K562 (cell line): Measurements from ENCODE around the gene TMPRSS5. TPM values are rescaled to one million over a fixed set of nuclear protein-coding genes. Genes with fewer than 3 reads are reported as not detected.

Experiments used
- ATAC-seq: fragments of 200-7000 bp; cut with Tn5 transposase; 3 replicates; pipeline ENCODE4 v1.9.1; 2020; ENCODE audit warnings: moderate library complexity
- BruUV-seq: library from RNA; stranded (reverse); fragments of 400-500 nt; replicated peaks from 2 replicates; lab custom pipeline; 2021; lab: Mats Ljungman, UMichigan
- CTCF ChIA-PET: fragments of 300-600 bp; formaldehyde crosslinking; extraction: SDS; loops from one replicate; lab custom pipeline; 2021; ENCODE audit warnings: low intra/inter-chr PET ratio; lab: Yijun Ruan, JAX
- POLR2A ChIA-PET: fragments of 300-600, 350-650 bp; sonication (Branson Sonifier 250); formaldehyde crosslinking; extraction: SDS; loops from one replicate; lab custom pipeline; 2021; ENCODE audit warnings: antibody characterized with exemption, inconsistent platforms; lab: Yijun Ruan, JAX
- DNase-seq, 4 experiments: peaks; one replicate each; pipeline versions ENCODE4 v3.0.0 to v3.0.0-alpha.2; 2011 to 2018; ENCODE audit warnings: low spot score in 3 of 4, mixed read lengths in 3 of 4; ENCODE audit errors: extremely low read depth in 1 of 4
- FAIRE-seq: peaks from 2 replicates; lab custom pipeline; 2011; peaks lifted over from hg19 to GRCh38; lab: Jason Lieb, UNC
- H2AFZ ChIP-seq: 2 replicates; pipeline ENCODE4 v1.6.0; 2011; ENCODE audit warnings: low read depth, low read length, control low read depth, inconsistent platforms
- H3K27ac ChIP-seq: fragments of 200-600 bp; 3 replicates; pipeline ENCODE4 v1.8.0; 2011; ENCODE audit warnings: low read depth, mild to moderate bottlenecking, control low read depth, inconsistent platforms, low read length, moderate library complexity, mixed read lengths; ENCODE audit errors: extremely low read depth
- H3K27me3 ChIP-seq, 2 experiments: fragments of 300-600 bp in 1 of 2; 2 replicates in 1 of 2; 3 replicates in 1 of 2; pipeline versions ENCODE4 v1.6.0 to v1.8.0; 2011; ENCODE audit warnings: inconsistent platforms in 2 of 2, low read length in 2 of 2, mild to moderate bottlenecking in 1 of 2, mixed read lengths in 1 of 2, moderate library complexity in 1 of 2; ENCODE audit not compliant: control insufficient read depth in 2 of 2, insufficient read depth in 2 of 2
- H3K36me3 ChIP-seq: fragments of 300-600 bp; 3 replicates; pipeline ENCODE4 v1.8.0; 2011; ENCODE audit warnings: mild to moderate bottlenecking, low read length, inconsistent platforms; ENCODE audit not compliant: control insufficient read depth, insufficient read depth
- H3K4me1 ChIP-seq, 2 experiments: fragments of 200-600 bp in 1 of 2; replicated peaks in 1 of 2; 2 replicates in 1 of 2; 3 replicates in 1 of 2; pipeline versions ENCODE4 v1.5.1 to v1.8.0; 2011; ENCODE audit warnings: inconsistent platforms in 2 of 2, low read length in 2 of 2, mild to moderate bottlenecking in 1 of 2, mixed read lengths in 1 of 2, moderate library complexity in 1 of 2; ENCODE audit not compliant: control insufficient read depth in 2 of 2, insufficient read depth in 2 of 2
- H3K4me2 ChIP-seq: 2 replicates; pipeline ENCODE4 v1.6.1; 2011; ENCODE audit warnings: low read length, control low read depth, inconsistent platforms, mixed read lengths; ENCODE audit not compliant: insufficient read depth
- H3K4me3 ChIP-seq: fragments of 200-600 bp; sonication (generic), shearing (Covaris generic); 2 replicates; pipeline ENCODE4 v1.5.1; 2016; ENCODE audit warnings: control low read depth, inconsistent platforms
- H3K79me2 ChIP-seq: fragments of 200-600 bp; 3 replicates; pipeline ENCODE4 v1.8.0; 2011; ENCODE audit warnings: low read length, inconsistent platforms; ENCODE audit not compliant: control insufficient read depth, insufficient read depth
- H3K9ac ChIP-seq, 2 experiments: 2 replicates each; pipeline versions ENCODE4 v1.6.0 to v1.6.1; 2011; ENCODE audit warnings: low read depth in 2 of 2, low read length in 2 of 2, control low read depth in 1 of 2, inconsistent platforms in 1 of 2, mild to moderate bottlenecking in 1 of 2, mixed read lengths in 1 of 2; ENCODE audit not compliant: insufficient read depth in 1 of 2
- H3K9me1 ChIP-seq: one replicate; pipeline ENCODE4 v1.6.0; 2011; ENCODE audit warnings: inconsistent platforms, mild to moderate bottlenecking, low read length, moderate library complexity; ENCODE audit not compliant: control insufficient read depth, insufficient read depth
- H3K9me3 ChIP-seq: replicated peaks from 2 replicates; pipeline ENCODE4 v1.5.1; 2011; ENCODE audit warnings: low read depth, low read length, inconsistent platforms; ENCODE audit not compliant: control insufficient read depth, insufficient read depth
- H4K20me1 ChIP-seq: replicated peaks from 2 replicates; pipeline ENCODE4 v1.6.1; 2011; ENCODE audit warnings: low read length, inconsistent platforms, mixed read lengths; ENCODE audit not compliant: control insufficient read depth, insufficient read depth
- CCNT2 ChIP-seq: IDR thresholded peaks from 2 replicates; pipeline ENCODE4 v1.6.1; 2011; ENCODE audit warnings: borderline replicate concordance, low read depth, mild to moderate bottlenecking, moderate library complexity, mixed read lengths, low read length; ENCODE audit not compliant: insufficient read length; ENCODE audit errors: extremely low read depth
- CSDE1 ChIP-seq, 2 experiments: fragments of 450-650 bp; IDR thresholded peaks; 2 replicates each; pipeline ENCODE4 v1.6.1; 2016; ENCODE audit warnings: mild to moderate bottlenecking in 1 of 2
- FOXK2 ChIP-seq, 2 experiments: fragments of 450-650 bp; IDR thresholded peaks in 1 of 2; conservative IDR thresholded peaks in 1 of 2; 2 replicates each; pipeline ENCODE4 v1.6.1; 2016; ENCODE audit warnings: low read depth in 2 of 2, mild to moderate bottlenecking in 1 of 2
- LCOR ChIP-seq: sonication (generic); formaldehyde crosslinking; IDR thresholded peaks from 2 replicates; pipeline ENCODE4 v1.8.0; 2022; ENCODE audit warnings: mild to moderate bottlenecking, missing genetic modification reagents
- MCM3 ChIP-seq: fragments of 450-650 bp; IDR thresholded peaks from 2 replicates; pipeline ENCODE4 v1.6.1; 2016
- NCOA4 ChIP-seq: fragments of 450-650 bp; IDR thresholded peaks from 2 replicates; pipeline ENCODE4 v1.6.1; 2018; ENCODE audit warnings: mild to moderate bottlenecking; ENCODE audit not compliant: partially characterized antibody
- NFATC3 ChIP-seq: fragments of 450-650 bp; IDR thresholded peaks from 2 replicates; pipeline ENCODE4 v1.6.1; 2017; ENCODE audit warnings: mild to moderate bottlenecking
- RHOXF2B ChIP-seq: fragments of 250-450 bp; sonication (Bioruptor Pico); conservative IDR thresholded peaks from 2 replicates; pipeline ENCODE4 v1.5.1; 2021
- STAT5B ChIP-seq: fragments of 250-450 bp; sonication (Bioruptor Pico); IDR thresholded peaks from 2 replicates; pipeline ENCODE4 v1.8.0; 2021; ENCODE audit warnings: mild to moderate bottlenecking, inconsistent platforms
- ZBTB7A ChIP-seq: IDR thresholded peaks from 2 replicates; pipeline ENCODE4 v1.6.1; 2011; ENCODE audit warnings: low read depth, mild to moderate bottlenecking, low read length, moderate library complexity, borderline replicate concordance; ENCODE audit not compliant: control insufficient read depth
- ZNF263 ChIP-seq: sonication (generic); formaldehyde crosslinking; IDR thresholded peaks from 2 replicates; pipeline ENCODE4 v1.8.0; 2022; ENCODE audit warnings: mild to moderate bottlenecking, missing genetic modification reagents, borderline replicate concordance
- ZNF445 ChIP-seq: fragments of 250-450 bp; sonication (Bioruptor Pico); IDR thresholded peaks from 2 replicates; pipeline ENCODE4 v1.4.0; 2020; ENCODE audit warnings: low read depth, mild to moderate bottlenecking, moderate library complexity
- WGBS: fragments of 100-300 bp; shearing (Covaris generic); methylation state at CpG from one replicate; pipeline ENCODE4 v1.1.6; 2016; ENCODE audit warnings: low coverage, mixed read lengths; ENCODE audit not compliant: insufficient coverage; ENCODE audit errors: missing lambda C conversion rate; 5-methylcytosine and 5-hydroxymethylcytosine counted together
- in situ Hi-C: fragments of 300-500 bp; cut with MboI; formaldehyde crosslinking; loops from 4 replicates; pipeline ENCODE4 v1.15.0; 2018; ENCODE audit warnings: inconsistent platforms, mixed read lengths
- intact Hi-C: fragments of 100-400 bp; cut with micrococcal nuclease; formaldehyde crosslinking; loops from 2 replicates; pipeline ENCODE4 v1.14.2; 2022
- polyA plus RNA-seq, 8 experiments: library from polyadenylated mRNA; depleted of rRNA in 4 of 8; stranded (reverse) in 5 of 8; unstranded in 3 of 8; fragments of >200 nt; fragmentation: Nextera tagmentation in 2 of 8; fragmentation: Illumina TruSeq in 1 of 8; extraction: Ambion mirVana in 2 of 8; extraction: Trizol in 1 of 8; gene quantifications; 2 replicates each; pipeline versions ENCODE4 v1.2.1 to v1.2.3, GENCODE V29; 2011 to 2014; ENCODE audit warnings: inconsistent platforms in 1 of 8, missing spikeins in 1 of 8
- total RNA-seq, 7 experiments: library from RNA; depleted of rRNA in 6 of 7; stranded (reverse); fragments of >200 nt in 6 of 7; fragmentation: Illumina TruSeq in 2 of 7; extraction: Trizol in 2 of 7; gene quantifications; 2 replicates each; pipeline versions ENCODE4 v1.2.1 to v1.2.3, GENCODE V29; 2011 to 2021; ENCODE audit warnings: low replicate concordance in 1 of 7
- TF ChIP-seq, protein P1 (sequence below): fragments of 450-650 bp; IDR thresholded peaks from 2 replicates; pipeline ENCODE4 v1.6.1; 2017; ENCODE audit warnings: mild to moderate bottlenecking, moderate library complexity
- TF ChIP-seq, protein P2 (sequence below): fragments of 450-650 bp; formaldehyde crosslinking; IDR thresholded peaks from 2 replicates; pipeline ENCODE4 v1.4.0; 2020; ENCODE audit warnings: mild to moderate bottlenecking, moderate library complexity

The TMPRSS5 gene
- total and polyA plus RNA-seq, 9 of the 15 experiments (the other 6 are each of a cell fraction or from before 2014, with no cell fraction given), result 0.07 to 0.49 (median 0.17) TPM; not detected in 1

DNA sequence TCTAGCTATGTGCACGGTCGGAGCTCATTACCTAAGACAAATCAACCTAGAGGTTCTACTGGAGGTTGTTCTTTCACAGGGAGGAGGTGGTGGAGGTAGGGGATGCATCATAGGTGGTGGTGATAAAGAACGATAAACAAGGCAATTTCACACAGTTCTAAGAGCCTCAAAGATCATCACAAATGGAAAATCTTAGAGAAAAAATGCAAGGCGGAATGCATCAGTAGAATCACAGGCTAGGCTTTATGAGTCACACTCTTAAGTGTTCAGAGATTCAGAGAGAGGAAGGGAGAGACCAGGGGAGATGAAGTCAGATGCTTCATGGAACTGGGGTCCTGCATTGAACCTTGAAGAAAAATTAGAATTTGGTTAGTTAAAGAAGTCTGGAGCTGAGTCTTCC lies 58.3 kb downstream of the TMPRSS5 start:
- Histone ChIP-seq H3K9me1 (no peaks in the 10 kb centered on the region), H3K9me3 (peaks cover 6% of the 10 kb centered on the region; the same call in 1 of the 2 replicates), H3K9ac (no peak overlapping the region), H3K27me3 (no peaks in the 10 kb centered on the region), H3K27ac (no peak overlapping the region), H3K79me2 (no peaks in the 10 kb centered on the region), H3K4me3 (no peak overlapping the region), H3K4me2 (no peak overlapping the region), H3K36me3 (no peaks in the 10 kb centered on the region), H3K4me1 (peaks cover 5 to 17% of the 10 kb centered on the region in 2 experiments; a peak in 4 of 5 replicates)
- DNase-seq (no peak), ATAC-seq (no peak)
- BruUV-seq, result no TSS peak
- CTCF ChIA-PET, result no interaction called here
- POLR2A ChIA-PET, result no interaction called here
- 46% methylated on average over 4 of the region's 4 CpGs for WGBS
- intact Hi-C loops, result loop anchor here (5.0 kb wide), 1 partner anchor 44 kb away; no protein-coding TSS in a partner anchor
- TF ChIP-seq CCNT2, result no peak
- no peak for TF ChIP-seq CSDE1 (IDR thresholded peaks at IDR 0.05)
- TF ChIP-seq LCOR (CRISPR knock-in tag), result no peak
- TF ChIP-seq ZNF263 (CRISPR knock-in tag), result no peak
- no peak for TF ChIP-seq FOXK2 (conservative IDR thresholded peaks at IDR 0.05 in 1 of 2, IDR thresholded peaks at IDR 0.05 in 1 of 2; ENCODE audit: low read depth in 2 of 2)
- no peak for TF ChIP-seq NCOA4
- no peak for TF ChIP-seq RHOXF2B (CRISPR knock-in tag)
- TF ChIP-seq NFATC3, result no peak
- TF ChIP-seq, protein P1, sequence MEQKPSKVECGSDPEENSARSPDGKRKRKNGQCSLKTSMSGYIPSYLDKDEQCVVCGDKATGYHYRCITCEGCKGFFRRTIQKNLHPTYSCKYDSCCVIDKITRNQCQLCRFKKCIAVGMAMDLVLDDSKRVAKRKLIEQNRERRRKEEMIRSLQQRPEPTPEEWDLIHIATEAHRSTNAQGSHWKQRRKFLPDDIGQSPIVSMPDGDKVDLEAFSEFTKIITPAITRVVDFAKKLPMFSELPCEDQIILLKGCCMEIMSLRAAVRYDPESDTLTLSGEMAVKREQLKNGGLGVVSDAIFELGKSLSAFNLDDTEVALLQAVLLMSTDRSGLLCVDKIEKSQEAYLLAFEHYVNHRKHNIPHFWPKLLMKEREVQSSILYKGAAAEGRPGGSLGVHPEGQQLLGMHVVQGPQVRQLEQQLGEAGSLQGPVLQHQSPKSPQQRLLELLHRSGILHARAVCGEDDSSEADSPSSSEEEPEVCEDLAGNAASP, result no peak
- TF ChIP-seq ZNF445 (CRISPR knock-in tag), result no peak
- TF ChIP-seq STAT5B (CRISPR knock-in tag), result no peak
- TF ChIP-seq, protein P2, sequence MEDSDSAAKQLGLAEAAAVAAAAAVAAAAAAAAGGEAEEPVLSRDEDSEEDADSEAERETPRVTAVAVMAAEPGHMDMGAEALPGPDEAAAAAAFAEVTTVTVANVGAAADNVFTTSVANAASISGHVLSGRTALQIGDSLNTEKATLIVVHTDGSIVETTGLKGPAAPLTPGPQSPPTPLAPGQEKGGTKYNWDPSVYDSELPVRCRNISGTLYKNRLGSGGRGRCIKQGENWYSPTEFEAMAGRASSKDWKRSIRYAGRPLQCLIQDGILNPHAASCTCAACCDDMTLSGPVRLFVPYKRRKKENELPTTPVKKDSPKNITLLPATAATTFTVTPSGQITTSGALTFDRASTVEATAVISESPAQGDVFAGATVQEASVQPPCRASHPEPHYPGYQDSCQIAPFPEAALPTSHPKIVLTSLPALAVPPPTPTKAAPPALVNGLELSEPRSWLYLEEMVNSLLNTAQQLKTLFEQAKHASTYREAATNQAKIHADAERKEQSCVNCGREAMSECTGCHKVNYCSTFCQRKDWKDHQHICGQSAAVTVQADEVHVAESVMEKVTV (CRISPR knock-in tag), result no peak
- TF ChIP-seq ZBTB7A, result no peak
- TF ChIP-seq MCM3, result no peak
- TF ChIP-seq, all 486 proteins: peak for 0
- Histone ChIP-seq H4K20me1 (no peaks in the 10 kb centered on the region), H2AFZ (no peak overlapping the region)
- peak; percentile 26 for FAIRE-seq
- in situ Hi-C loops, result no loop called here
